ENCODE results near the gene STOX2.

The STOX2 gene

GRCh38 chr4:183985786-183986185 is 80.7 kb downstream of the STOX2 start:
- no peak overlapping the region for H3K27ac ChIP-seq (ENCODE audit: low read length)
- no peak overlapping the region for H3K4me2 ChIP-seq (ENCODE audit: low read length)
- TF ChIP-seq EZH2phosphoT487 (IDR thresholded peaks at IDR 0.05; ENCODE audit: low read depth) (no peak), CTCF (IDR thresholded peaks at IDR 0.05; ENCODE audit: low read depth, low read length) (no peak)
- H3K4me3 ChIP-seq (ENCODE audit: low read length): no peak overlapping the region
- H4K20me1 ChIP-seq (ENCODE audit: insufficient read depth, low read length): no peaks in the 10 kb centered on the region
- H3K27me3 ChIP-seq (ENCODE audit: low read depth, low read length): no peaks in the 10 kb centered on the region
- H3K36me3 ChIP-seq (replicated peaks; ENCODE audit: low read depth, low read length): no peaks in the 10 kb centered on the region
- H3K9me3 ChIP-seq (ENCODE audit: insufficient read depth, low read length): no peaks in the 10 kb centered on the region
- H2AFZ ChIP-seq (ENCODE audit: low read depth, low read length): no peak overlapping the region
- no peak overlapping the region for H3K9ac ChIP-seq (ENCODE audit: low read length)
- H3K79me2 ChIP-seq (ENCODE audit: low read length): no peaks in the 10 kb centered on the region
- H3K4me1 ChIP-seq (ENCODE audit: low read length): no peaks in the 10 kb centered on the region

- no peak overlapping the region for H3K9ac ChIP-seq (ENCODE audit: low read length)
- no peak overlapping the region for H3K4me3 ChIP-seq (ENCODE audit: low read length)
- H2AFZ ChIP-seq (ENCODE audit: low read depth, low read length): no peak overlapping the region
- H3K4me2 ChIP-seq (ENCODE audit: low read length): no peak overlapping the region
- no peaks in the 10 kb centered on the region for H3K79me2 ChIP-seq (ENCODE audit: low read length)
- TF ChIP-seq EZH2phosphoT487 (IDR thresholded peaks at IDR 0.05; ENCODE audit: low read depth): no peak
- no peak for TF ChIP-seq CTCF (IDR thresholded peaks at IDR 0.05; ENCODE audit: low read depth, low read length)
- no peaks in the 10 kb centered on the region for H4K20me1 ChIP-seq (ENCODE audit: insufficient read depth, low read length)
- no peak overlapping the region for H3K27ac ChIP-seq (ENCODE audit: low read length)
- H3K36me3 ChIP-seq (replicated peaks; ENCODE audit: low read depth, low read length): no peaks in the 10 kb centered on the region
- H3K4me1 ChIP-seq (ENCODE audit: low read length): no peaks in the 10 kb centered on the region
- no peaks in the 10 kb centered on the region for H3K9me3 ChIP-seq (ENCODE audit: insufficient read depth, low read length)
- no peaks in the 10 kb centered on the region for H3K27me3 ChIP-seq (ENCODE audit: low read depth, low read length)
These were observed 81.3 kb downstream of the STOX2 start for GRCh38 chr4:183986291-183986970.

- Histone ChIP-seq H3K9me3 (ENCODE audit: insufficient read depth, low read length) (no peaks in the 10 kb centered on the region), H3K4me3 (ENCODE audit: low read length) (no peak overlapping the region), H3K79me2 (ENCODE audit: low read length) (no peaks in the 10 kb centered on the region), H2AFZ (ENCODE audit: low read depth, low read length) (no peak overlapping the region), H3K9ac (ENCODE audit: low read length) (no peak overlapping the region), H3K4me2 (ENCODE audit: low read length) (no peak overlapping the region), H3K27me3 (ENCODE audit: low read depth, low read length) (no peaks in the 10 kb centered on the region), H4K20me1 (ENCODE audit: insufficient read depth, low read length) (no peaks in the 10 kb centered on the region), H3K36me3 (replicated peaks; ENCODE audit: low read depth, low read length) (no peaks in the 10 kb centered on the region), H3K27ac (ENCODE audit: low read length) (no peak overlapping the region), H3K4me1 (ENCODE audit: low read length) (no peaks in the 10 kb centered on the region)
- TF ChIP-seq CTCF (IDR thresholded peaks at IDR 0.05; ENCODE audit: low read depth, low read length) (no peak), EZH2phosphoT487 (IDR thresholded peaks at IDR 0.05; ENCODE audit: low read depth) (no peak)
These were observed 82.2 kb downstream of the STOX2 start for GRCh38 chr4:183986971-183987946.

- Histone ChIP-seq H2AFZ (ENCODE audit: low read depth, low read length) (no peak overlapping the region), H3K4me2 (ENCODE audit: low read length) (no peak overlapping the region), H3K9me3 (ENCODE audit: insufficient read depth, low read length) (no peaks in the 10 kb centered on the region), H3K4me3 (ENCODE audit: low read length) (no peak overlapping the region), H3K27me3 (ENCODE audit: low read depth, low read length) (no peaks in the 10 kb centered on the region), H3K79me2 (ENCODE audit: low read length) (no peaks in the 10 kb centered on the region), H3K36me3 (replicated peaks; ENCODE audit: low read depth, low read length) (no peaks in the 10 kb centered on the region), H3K27ac (ENCODE audit: low read length) (no peak overlapping the region), H3K4me1 (ENCODE audit: low read length) (no peaks in the 10 kb centered on the region), H3K9ac (ENCODE audit: low read length) (no peak overlapping the region), H4K20me1 (ENCODE audit: insufficient read depth, low read length) (no peaks in the 10 kb centered on the region)
- TF ChIP-seq CTCF (IDR thresholded peaks at IDR 0.05; ENCODE audit: low read depth, low read length): no peak
- TF ChIP-seq EZH2phosphoT487 (IDR thresholded peaks at IDR 0.05; ENCODE audit: low read depth): no peak
These were observed 82.9 kb downstream of the STOX2 start for GRCh38 chr4:183987987-183988392.

All from OCI-LY3 (cell line).